Measurements from ENCODE around the gene BTBD10. TPM values are rescaled to one million over a fixed set of nuclear protein-coding genes. Genes with fewer than 3 reads are reported as not detected.
A peak's percentile ranks its signal among the peaks of the same experiment; 100 is the strongest.
"Not testable (repeated sequence)": the region's sequence is repeated elsewhere in the genome, so short reads cannot be mapped to it uniquely, and the experiment has no call there.

The BTBD10 gene
- total RNA-seq, 4 donors from 2014 or later, result 44.1 to 65.1 (median 50.4) TPM

- H3K9me3 ChIP-seq, result no peaks in the 10 kb centered on the region
- TF ChIP-seq POLR2AphosphoS5 (IDR thresholded peaks at IDR 0.05) (no peak), CTCF (IDR thresholded peaks at IDR 0.05) (no peak), POLR2A (IDR thresholded peaks at IDR 0.05) (no peak), EP300 (IDR thresholded peaks at IDR 0.05) (no peak)
- H3K27ac ChIP-seq, result no peak overlapping the region
- no peak overlapping the region for H3K4me3 ChIP-seq
- peaks cover 0 to 43% (median 7%) of the 10 kb centered on the region in 3 donors for H3K4me1 ChIP-seq
- ATAC-seq, result no peak
- no peaks in the 10 kb centered on the region for H3K36me3 ChIP-seq
- H3K27me3 ChIP-seq, result no peaks in the 10 kb centered on the region
Measured at GRCh38 chr11:13446444-13446843, 16.6 kb downstream of the BTBD10 start.

GRCh38 chr11:13445588-13445987, 17.4 kb downstream of the BTBD10 start:
- TF ChIP-seq CTCF (IDR thresholded peaks at IDR 0.05) (no peak), EP300 (IDR thresholded peaks at IDR 0.05) (no peak), POLR2A (IDR thresholded peaks at IDR 0.05) (no peak), POLR2AphosphoS5 (IDR thresholded peaks at IDR 0.05) (no peak)
- Histone ChIP-seq H3K4me1 (peaks cover 0 to 48% (median 7%) of the 10 kb centered on the region in 3 donors), H3K27ac (no peak overlapping the region), H3K9me3 (no peaks in the 10 kb centered on the region), H3K36me3 (no peaks in the 10 kb centered on the region), H3K4me3 (no peak overlapping the region), H3K27me3 (no peaks in the 10 kb centered on the region)
- 97 to 100% methylated on average over 2 of the region's 2 CpGs for WGBS, 2 donors (ENCODE audit: low coverage in 1 of 2)
- no peak for ATAC-seq

- WGBS, 2 donors (ENCODE audit: low coverage in 1 of 2), result 9 to 19% methylated on average over 7 to 8 of the region's 8 CpGs
- no peak for TF ChIP-seq EP300 (IDR thresholded peaks at IDR 0.05)
- no peak for TF ChIP-seq POLR2A (IDR thresholded peaks at IDR 0.05)
- no peak for TF ChIP-seq CTCF (IDR thresholded peaks at IDR 0.05)
- TF ChIP-seq POLR2AphosphoS5 (IDR thresholded peaks at IDR 0.05), result peak; percentile 41
Measured at GRCh38 chr11:13440100-13440855, 22.7 kb downstream of the BTBD10 start.

GRCh38 chr11:13438291-13438690, 24.7 kb downstream of the BTBD10 start:
- no peaks in the 10 kb centered on the region for H3K9me3 ChIP-seq
- no peak overlapping the region for H3K4me3 ChIP-seq
- no peaks in the 10 kb centered on the region for H3K27me3 ChIP-seq
- no peak for ATAC-seq
- H3K36me3 ChIP-seq, result no peaks in the 10 kb centered on the region
- H3K27ac ChIP-seq, result no peak overlapping the region
- 76 to 100% methylated on average over 1 of the region's 1 CpG for WGBS, 2 donors (ENCODE audit: low coverage in 1 of 2)
- no peak for TF ChIP-seq POLR2AphosphoS5 (IDR thresholded peaks at IDR 0.05)
- no peak for TF ChIP-seq CTCF (IDR thresholded peaks at IDR 0.05)
- no peak for TF ChIP-seq EP300 (IDR thresholded peaks at IDR 0.05)
- TF ChIP-seq POLR2A (IDR thresholded peaks at IDR 0.05), result no peak
- peaks cover 0 to 17% (median 0%) of the 10 kb centered on the region in 3 donors for H3K4me1 ChIP-seq

More at GRCh38 chr11:13440100-13440855, 22.7 kb downstream of the BTBD10 start:
- peak; percentile 92 for ATAC-seq
- H3K27me3 ChIP-seq, result no peaks in the 10 kb centered on the region
- H3K9me3 ChIP-seq, result no peaks in the 10 kb centered on the region
- no peaks in the 10 kb centered on the region for H3K36me3 ChIP-seq
- peak overlapping the region; percentile 44 to 68 (median 59) for H3K27ac ChIP-seq
- H3K4me3 ChIP-seq, result peak overlapping the region; percentile 31 to 45
- peaks cover 0 to 36% (median 0%) of the 10 kb centered on the region in 3 donors for H3K4me1 ChIP-seq

- not testable (repeated sequence) for H3K36me3 ChIP-seq, H3K27me3 ChIP-seq, ATAC-seq, H3K4me3 ChIP-seq, H3K9me3 ChIP-seq, H3K27ac ChIP-seq
- 63 to 92% methylated on average over 2 to 7 of the region's 7 CpGs for WGBS, 2 donors (ENCODE audit: low coverage in 1 of 2)
- peaks cover 0 to 16% (median 0%) of the 10 kb centered on the region in 3 donors for H3K4me1 ChIP-seq
Measured at GRCh38 chr11:13436836-13437235, 26.2 kb downstream of the BTBD10 start.

All from gastroesophageal sphincter (tissue), 4 donors.